Astrocyte of the cerebellum (primary cell): Measurements from ENCODE around the gene CCL2.

Experiments used
- DNase-seq: peaks from one replicate; pipeline ENCODE4 v3.0.0-alpha.2; 2011; ENCODE audit warnings: low read depth
- H3K4me3 ChIP-seq: 2 replicates; pipeline ENCODE4 v1.5.1; 2011; ENCODE audit warnings: mild to moderate bottlenecking, low read depth, low read length, moderate library complexity
- in situ Hi-C: cut with HindIII; loops from 2 replicates; pipeline ENCODE4 v1.10.0; 2017; ENCODE audit warnings: low sequenced_read_pairs
- TF ChIP-seq, protein P1 (sequence below): IDR thresholded peaks from 2 replicates; pipeline ENCODE4 v1.5.1; 2012; ENCODE audit warnings: low read length, low read depth, moderate library complexity, mild to moderate bottlenecking; ENCODE audit errors: missing control alignments

The CCL2 gene

DNA sequence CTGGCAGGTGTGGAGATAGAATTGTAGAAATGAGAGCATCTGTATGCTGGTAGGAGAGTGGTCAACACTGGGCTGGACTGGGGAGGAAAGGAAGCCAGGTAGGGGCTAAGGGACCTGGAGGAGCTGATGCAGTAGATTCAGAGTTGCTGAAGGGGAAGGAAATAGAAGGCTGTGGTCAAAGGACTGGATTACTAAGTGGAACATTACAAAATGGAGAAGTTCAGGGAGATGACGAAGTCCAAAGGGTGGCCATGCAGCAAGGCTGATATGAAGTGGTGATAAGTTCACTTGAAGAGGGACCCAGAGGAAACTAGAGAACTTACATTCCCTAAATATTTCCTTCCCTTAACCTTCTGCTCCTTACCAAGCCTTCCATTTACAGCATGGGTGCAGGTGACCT, 8.6 kb upstream of the CCL2 start:
- TF ChIP-seq, protein P1, sequence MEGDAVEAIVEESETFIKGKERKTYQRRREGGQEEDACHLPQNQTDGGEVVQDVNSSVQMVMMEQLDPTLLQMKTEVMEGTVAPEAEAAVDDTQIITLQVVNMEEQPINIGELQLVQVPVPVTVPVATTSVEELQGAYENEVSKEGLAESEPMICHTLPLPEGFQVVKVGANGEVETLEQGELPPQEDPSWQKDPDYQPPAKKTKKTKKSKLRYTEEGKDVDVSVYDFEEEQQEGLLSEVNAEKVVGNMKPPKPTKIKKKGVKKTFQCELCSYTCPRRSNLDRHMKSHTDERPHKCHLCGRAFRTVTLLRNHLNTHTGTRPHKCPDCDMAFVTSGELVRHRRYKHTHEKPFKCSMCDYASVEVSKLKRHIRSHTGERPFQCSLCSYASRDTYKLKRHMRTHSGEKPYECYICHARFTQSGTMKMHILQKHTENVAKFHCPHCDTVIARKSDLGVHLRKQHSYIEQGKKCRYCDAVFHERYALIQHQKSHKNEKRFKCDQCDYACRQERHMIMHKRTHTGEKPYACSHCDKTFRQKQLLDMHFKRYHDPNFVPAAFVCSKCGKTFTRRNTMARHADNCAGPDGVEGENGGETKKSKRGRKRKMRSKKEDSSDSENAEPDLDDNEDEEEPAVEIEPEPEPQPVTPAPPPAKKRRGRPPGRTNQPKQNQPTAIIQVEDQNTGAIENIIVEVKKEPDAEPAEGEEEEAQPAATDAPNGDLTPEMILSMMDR, result no peak
- DNase-seq, result no peak
- in situ Hi-C loops, result no loop called here
- H3K4me3 ChIP-seq, result no peak overlapping the region

DNA sequence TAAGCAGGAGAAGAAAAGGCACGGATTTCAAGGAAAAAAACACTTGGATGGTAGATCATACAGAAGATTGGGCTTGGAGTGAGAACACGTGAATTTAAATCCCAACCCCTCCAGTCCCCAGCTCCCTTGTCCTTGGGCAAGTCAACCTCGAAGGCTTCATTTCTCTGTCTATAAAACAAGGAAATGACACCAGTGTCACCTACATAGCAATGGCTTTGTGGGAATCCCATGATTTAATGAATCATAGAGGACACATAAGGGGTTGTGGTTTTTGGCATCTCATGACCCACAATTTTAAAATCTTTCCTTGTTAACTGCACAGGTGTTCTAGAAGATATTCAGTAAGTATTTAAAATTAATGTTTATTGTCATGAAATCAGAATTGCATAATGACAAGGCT, 8.2 kb upstream of the CCL2 start:
- no peak overlapping the region for H3K4me3 ChIP-seq
- no peak for DNase-seq
- in situ Hi-C loops, result no loop called here
- TF ChIP-seq, protein P1, result no peak

DNA sequence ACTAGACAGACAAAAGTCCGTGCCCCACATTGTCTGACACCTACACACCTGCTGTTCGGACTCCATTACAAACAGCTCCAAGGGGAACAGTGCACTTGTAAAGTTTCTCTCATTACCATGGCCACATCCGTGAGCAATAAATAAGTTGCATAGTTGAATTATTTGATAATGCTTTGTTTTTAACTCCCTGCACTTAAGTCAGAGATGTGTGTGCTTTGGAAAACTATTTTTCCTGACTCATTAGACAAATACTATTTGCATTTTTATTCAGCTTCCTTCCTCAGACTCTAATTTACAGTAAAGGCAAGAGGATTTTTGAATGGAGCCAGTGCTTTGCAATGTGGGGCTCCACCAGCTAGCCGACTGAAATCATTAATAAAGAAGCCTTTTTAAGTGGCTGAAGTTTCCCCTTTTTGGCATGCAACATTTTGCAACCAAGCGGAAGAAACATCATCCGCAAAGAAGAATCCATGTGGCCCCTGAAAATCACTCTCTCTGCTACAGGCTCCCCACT, 6.5 kb upstream of the CCL2 start:
- in situ Hi-C loops, result no loop called here
- DNase-seq, result no peak
- TF ChIP-seq, protein P1, result no peak
- H3K4me3 ChIP-seq, result no peak overlapping the region

DNA sequence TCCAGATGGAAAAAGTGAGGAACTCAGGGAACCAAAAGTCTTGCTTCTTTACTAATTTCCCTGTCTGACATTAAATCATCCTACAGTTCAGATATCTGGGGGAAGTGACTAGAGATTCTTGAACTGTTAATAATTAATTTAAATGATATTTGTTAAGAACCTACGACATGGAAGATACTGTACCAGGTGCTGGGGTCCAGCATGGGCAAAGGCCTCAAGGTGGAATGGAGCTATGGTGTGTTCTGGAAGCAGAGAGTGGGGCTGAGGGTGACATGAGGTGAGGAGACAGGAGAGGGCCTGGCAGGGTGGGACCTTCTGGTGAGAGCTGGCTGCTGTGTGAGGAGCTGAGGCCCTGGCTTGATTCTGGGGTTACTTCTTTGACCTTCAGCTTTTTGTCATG, 6.0 kb upstream of the CCL2 start:
- no peak for DNase-seq
- H3K4me3 ChIP-seq, result no peak overlapping the region
- in situ Hi-C loops, result no loop called here
- TF ChIP-seq, protein P1, result no peak

DNA sequence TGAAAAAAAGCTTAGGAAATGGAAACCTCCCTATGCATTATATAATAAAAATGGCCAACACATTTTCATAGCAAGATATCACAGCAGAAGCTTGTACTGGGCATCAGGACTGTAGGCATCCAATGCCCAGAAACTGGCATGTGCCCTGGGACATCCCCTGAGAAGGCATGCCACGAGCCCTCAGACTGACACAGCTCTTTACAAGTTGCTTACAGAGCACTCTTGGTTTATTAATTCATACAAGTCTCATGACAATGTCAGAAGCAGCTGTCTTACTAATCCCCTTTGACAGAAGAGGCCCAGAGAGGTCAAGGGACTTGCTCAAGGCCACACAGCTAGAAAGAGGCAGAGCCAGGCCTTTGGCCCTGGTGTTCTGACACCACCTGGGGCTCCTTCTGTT, 5.6 kb upstream of the CCL2 start:
- DNase-seq, result no peak
- H3K4me3 ChIP-seq, result no peak overlapping the region
- in situ Hi-C loops, result no loop called here
- TF ChIP-seq, protein P1, result no peak

DNA sequence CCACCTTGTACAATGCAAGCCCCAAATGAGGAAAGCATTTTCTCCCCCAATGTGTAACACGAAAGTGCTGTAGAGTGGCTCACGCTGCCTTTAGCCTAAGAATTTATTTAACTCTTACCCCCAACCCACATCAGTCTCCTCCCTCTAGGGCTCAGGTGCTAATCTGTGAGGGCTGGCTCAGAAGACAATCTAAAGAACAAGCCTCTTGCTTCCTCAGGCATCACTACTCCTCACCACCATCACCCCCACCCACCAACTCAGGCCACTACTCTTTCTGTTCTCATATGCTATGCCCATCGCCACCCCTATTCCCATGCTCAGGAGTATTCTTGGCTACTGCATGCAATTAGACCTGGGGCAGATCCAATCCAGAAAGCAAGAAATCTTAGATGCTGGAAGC, 3.9 kb upstream of the CCL2 start:
- no peak overlapping the region for H3K4me3 ChIP-seq
- TF ChIP-seq, protein P1, result no peak
- in situ Hi-C loops, result no loop called here
- DNase-seq, result no peak

DNA sequence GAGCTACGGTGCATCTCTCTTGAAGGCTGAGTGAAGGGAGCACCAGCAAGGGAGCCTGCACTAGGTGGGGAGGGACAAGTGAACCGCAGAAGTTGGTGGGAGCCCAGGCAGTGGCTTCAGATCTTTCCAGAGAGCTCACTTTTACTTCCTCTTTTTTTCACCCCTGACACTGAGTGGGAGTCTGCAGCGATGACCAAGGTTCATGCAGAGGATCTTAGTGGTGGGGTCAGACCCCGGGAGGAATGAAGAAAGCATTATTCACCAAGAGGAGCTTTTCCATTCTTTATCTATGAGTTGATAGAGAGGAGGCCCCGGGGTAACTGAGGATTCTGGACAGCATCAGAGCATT, 3.0 kb upstream of the CCL2 start:
- in situ Hi-C loops, result no loop called here
- DNase-seq, result no peak
- TF ChIP-seq, protein P1, result no peak
- H3K4me3 ChIP-seq, result no peak overlapping the region
